Measurements from ENCODE around the gene MTR.

MTR gene

DNA sequence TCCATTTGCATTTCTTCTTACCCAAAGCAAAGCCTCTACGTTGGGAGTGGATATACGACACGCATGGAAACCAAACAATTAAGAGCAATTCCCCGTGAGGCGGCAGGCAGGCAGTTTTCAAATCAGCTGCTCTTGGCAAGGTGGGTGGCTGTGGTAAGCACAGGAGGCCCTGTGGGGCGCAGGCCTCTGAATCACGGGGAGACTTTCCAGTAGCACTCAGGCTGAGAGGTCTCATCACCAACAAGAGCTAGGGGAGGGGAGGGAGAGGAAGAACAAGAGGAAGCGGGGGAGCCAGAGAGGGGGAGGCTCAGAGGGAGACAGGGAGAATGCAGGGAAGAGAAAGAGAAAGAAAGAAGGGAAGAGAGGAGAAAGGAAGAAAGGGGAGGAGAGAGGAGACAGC, 152.7 kb downstream of the MTR start:
- no peak for DNase-seq (ENCODE audit: extremely low read depth in 1 of 2, low read depth in 1 of 2)

DNA sequence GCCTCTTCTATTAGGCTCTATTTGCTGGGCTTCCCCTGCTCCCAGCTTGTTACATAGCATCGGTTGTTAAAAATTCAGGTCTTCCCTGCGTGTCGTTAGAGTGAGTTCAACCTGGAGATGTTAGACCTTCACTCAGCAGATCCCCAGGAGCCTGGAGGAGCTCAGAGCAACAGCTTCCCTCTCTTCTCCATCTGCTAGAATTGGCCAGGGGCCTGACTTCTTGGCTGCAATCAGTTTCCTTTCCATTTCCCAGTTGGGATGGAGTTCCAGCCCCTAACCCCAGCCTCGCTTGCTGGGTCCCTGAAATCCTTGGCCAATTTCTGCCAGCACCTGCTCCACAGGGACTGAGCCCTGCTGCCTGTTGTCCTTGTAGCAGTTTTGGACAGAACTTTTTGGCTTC, 153.3 kb downstream of the MTR start:
- no peak for DNase-seq (ENCODE audit: extremely low read depth in 1 of 2, low read depth in 1 of 2)

DNA sequence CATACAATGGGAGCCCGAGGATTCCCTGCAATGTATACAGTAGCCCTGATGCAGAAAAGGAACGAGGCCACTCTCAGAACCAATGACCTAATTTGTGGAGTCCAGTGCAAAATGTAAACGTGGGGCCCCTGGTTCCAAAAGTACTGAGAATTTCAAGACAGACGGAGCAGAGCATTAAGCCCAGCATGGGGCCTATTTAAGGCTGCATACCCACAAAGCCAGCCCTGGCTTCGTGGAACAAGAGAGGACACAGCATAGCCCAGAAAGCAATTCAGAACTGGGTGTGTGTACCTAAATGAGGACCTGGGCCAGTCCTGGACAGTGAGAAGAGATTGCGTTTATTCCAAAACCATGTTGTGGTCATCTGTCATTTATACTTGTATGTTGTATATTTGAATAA, 153.9 kb downstream of the MTR start:
- DNase-seq (ENCODE audit: extremely low read depth in 1 of 2, low read depth in 1 of 2), result no peak

DNA sequence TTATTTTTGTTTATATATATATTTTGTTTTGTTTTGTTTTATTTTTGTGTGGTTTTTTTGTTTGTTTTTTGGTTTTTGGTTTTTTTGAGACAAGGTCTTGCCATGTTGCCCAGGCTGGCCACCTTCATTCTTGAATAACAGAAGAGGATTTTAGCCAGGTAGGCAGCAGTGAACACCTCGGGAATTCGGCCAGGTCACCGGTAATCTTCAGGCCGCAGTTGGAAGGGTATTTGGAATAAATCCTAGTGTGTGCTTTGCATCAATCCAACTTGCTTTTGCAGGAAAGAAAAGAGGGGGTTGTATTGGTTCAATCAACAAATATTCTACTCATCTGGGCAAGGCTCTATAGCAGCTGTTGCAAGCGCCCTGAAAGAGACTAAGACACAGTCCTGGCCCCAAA, 155.3 kb downstream of the MTR start:
- DNase-seq (ENCODE audit: extremely low read depth in 1 of 2, low read depth in 1 of 2), result no peak

DNA sequence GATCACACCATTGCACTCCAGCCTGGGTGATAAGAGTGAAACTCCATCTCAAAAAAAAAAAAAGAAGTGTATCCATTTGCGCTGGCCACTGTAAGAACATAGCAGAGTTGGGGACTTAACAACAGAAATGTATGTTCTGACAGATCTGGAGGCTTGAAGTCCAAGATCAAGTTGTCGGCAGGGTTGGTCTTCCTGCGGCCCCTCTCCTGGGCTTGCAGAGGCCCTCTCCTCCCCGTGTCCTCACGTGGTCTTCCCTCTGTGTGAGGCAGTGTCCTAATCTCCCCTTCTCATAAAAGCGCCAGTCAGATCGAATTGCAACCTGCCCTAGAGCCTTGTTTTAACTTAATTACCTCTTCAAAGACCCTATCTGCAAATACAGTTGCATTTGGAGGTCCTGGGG, 156.6 kb downstream of the MTR start:
- no peak for DNase-seq (ENCODE audit: extremely low read depth in 1 of 2, low read depth in 1 of 2)

DNA sequence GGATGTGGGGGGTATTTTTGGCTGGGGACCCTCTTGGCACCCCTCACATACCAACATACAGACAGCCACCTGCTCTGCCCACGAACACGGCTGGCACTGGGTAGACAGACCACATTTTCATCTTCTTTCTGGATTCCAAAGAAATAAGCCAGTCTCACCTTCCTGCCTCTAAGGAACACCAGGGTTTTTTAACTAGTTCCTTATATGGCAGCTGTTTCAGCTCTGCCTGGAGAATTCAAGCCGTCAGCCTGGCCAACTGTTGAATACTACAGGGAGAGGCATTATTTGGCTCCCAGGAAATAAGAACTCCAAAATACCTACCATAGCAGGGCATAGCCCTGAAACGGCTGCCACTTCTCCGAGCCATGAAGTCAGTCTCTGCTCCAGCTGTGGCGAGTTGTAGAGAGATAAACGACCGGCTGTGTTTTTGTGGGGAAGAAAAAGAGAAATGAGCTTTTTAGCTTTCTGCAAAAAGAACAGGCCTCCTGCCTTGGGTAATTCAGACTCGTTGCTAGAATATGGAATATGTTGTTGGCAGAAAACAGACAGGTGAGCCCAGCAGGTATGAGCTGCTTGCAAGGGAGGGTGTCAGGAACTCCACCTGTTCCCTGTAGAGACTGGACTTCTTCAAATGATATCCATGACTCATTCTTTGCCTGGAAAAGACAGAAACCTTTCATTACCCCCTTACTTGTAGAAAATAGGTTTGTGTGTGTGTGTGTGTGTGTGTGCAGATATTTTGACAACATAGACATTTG, 157.3 kb downstream of the MTR start:
- no peak for DNase-seq (ENCODE audit: extremely low read depth in 1 of 2, low read depth in 1 of 2)

DNA sequence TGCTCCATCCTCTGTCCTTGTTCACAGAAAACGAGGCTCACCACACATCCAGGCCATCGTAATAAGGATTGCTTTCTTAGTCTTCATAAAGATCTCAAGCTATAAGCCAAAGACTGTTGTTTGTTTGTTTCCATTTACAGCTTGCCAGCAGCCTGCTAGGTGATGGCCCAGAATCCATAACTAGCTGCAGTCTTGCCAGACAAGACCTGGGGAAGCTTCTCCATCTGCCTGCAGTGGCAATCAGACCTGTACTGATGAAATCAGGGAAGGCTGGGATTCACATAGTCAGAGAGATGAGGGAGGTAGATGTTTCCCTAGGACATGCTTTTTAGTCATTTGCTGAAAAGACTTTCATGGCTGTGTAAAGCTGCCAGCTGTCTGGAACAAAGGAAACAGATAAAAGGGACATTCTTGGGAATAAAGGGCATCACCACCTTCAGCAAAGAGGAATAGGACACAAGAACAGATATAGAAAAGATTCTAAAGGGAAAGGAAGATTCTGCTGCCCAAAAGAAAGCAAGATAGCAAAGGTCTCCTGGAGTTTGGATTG, 158.1 kb downstream of the MTR start:
- no peak for DNase-seq (ENCODE audit: extremely low read depth in 1 of 2, low read depth in 1 of 2)

Measured in activated CD8-positive, alpha-beta memory T cell treated with anti-CD3 and anti-CD28 coated beads for 1 hour (primary cell).